HepG2 (cell line): ENCODE results near the gene THSD4.

Source experiments
- FOSL2 ChIP-seq: sonication (generic); formaldehyde crosslinking; IDR thresholded peaks from 2 replicates; pipeline ENCODE4 v1.4.0; 2020; ENCODE audit warnings: missing genetic modification reagents
- POLR2A ChIP-seq, 2 experiments: IDR thresholded peaks; 2 replicates each; pipeline ENCODE4 v1.6.1; 2011; ENCODE audit warnings: low read depth in 2 of 2, low read length in 2 of 2, mild to moderate bottlenecking in 1 of 2, moderate library complexity in 1 of 2; ENCODE audit not compliant: insufficient read depth in 1 of 2
- SRSF9 ChIP-seq: fragments of 200-400 bp; formaldehyde crosslinking; IDR thresholded peaks from 2 replicates; pipeline ENCODE4 v1.6.1; 2018; ENCODE audit warnings: borderline replicate concordance, mild to moderate bottlenecking, low read depth, low read length; ENCODE audit not compliant: insufficient read depth, poor library complexity, severe bottlenecking
- TAF1 ChIP-seq: sonication (generic); formaldehyde crosslinking; IDR thresholded peaks from 2 replicates; pipeline ENCODE4 v1.4.0; 2020; ENCODE audit warnings: missing genetic modification reagents
- THYN1 ChIP-seq: sonication (generic); formaldehyde crosslinking; IDR thresholded peaks from 2 replicates; pipeline ENCODE4 v1.8.1; 2023; ENCODE audit warnings: low read depth, mild to moderate bottlenecking, moderate library complexity, missing genetic modification reagents, borderline replicate concordance
- ZKSCAN8 ChIP-seq: IDR thresholded peaks from 2 replicates; pipeline ENCODE4 v1.6.1; 2016; ENCODE audit warnings: borderline replicate concordance, missing genetic modification reagents, missing compliant biosample characterization
- ZNF460 ChIP-seq: sonication (generic); formaldehyde crosslinking; IDR thresholded peaks from 2 replicates; pipeline ENCODE4 v1.5.1; 2020; ENCODE audit warnings: missing genetic modification reagents, mild to moderate bottlenecking, borderline replicate concordance
- ZNF777 ChIP-seq: sonication (generic); formaldehyde crosslinking; IDR thresholded peaks from 2 replicates; pipeline ENCODE4 v1.4.0; 2020; ENCODE audit warnings: missing genetic modification reagents
- TF ChIP-seq, protein P1 (sequence below): sonication (generic); formaldehyde crosslinking; IDR thresholded peaks from 2 replicates; pipeline ENCODE4 v1.5.0; 2020; ENCODE audit warnings: missing genetic modification reagents
- TF ChIP-seq, protein P2 (sequence below): sonication (generic); formaldehyde crosslinking; IDR thresholded peaks from 2 replicates; pipeline ENCODE4 v1.4.0; 2020; ENCODE audit warnings: missing genetic modification reagents, mild to moderate bottlenecking, borderline replicate concordance
- TF ChIP-seq, protein P3 (sequence below): sonication (generic); formaldehyde crosslinking; IDR thresholded peaks from 2 replicates; pipeline ENCODE4 v1.4.0; 2020; ENCODE audit warnings: low read depth, mild to moderate bottlenecking, missing genetic modification reagents

DNA sequence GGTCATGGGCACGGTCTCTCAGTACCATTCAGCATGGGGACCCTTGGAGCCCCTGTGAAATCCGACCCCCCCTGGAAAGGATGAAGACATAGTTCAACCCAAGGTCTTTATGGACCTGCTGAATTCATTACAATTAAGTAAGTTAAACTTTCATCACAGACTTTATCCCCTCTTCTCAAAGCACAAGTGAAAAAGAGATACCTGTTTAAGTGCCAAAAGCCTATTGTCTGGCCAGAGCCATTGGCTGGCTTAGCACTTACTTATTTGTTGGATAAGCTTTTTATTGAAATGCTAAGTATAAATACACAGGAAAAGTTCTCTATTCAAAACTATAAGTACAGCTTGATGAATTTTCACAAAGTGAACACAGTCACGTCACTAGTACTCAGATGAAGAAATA, 566.7 kb downstream of the THSD4 start:
- TF ChIP-seq, protein P1, sequence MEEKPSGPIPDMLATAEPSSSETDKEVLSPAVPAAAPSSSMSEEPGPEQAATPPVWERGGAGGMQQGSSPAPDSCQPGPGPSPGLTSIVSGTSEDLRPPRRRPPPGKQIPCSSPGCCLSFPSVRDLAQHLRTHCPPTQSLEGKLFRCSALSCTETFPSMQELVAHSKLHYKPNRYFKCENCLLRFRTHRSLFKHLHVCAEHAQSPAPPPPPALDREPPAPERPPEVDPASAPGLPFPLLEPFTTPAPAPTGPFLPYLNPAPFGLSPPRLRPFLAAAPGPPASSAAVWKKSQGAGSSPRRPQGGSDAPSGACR (CRISPR knock-in tag), result no peak
- TF ChIP-seq FOSL2 (no peak), TAF1 (CRISPR knock-in tag) (no peak), THYN1 (CRISPR knock-in tag) (no peak), SRSF9 (no peak), ZNF460 (CRISPR knock-in tag) (no peak), ZKSCAN8 (CRISPR knock-in tag) (no peak), POLR2A (IDR thresholded peaks at IDR 0.05; ENCODE audit: insufficient read depth in 1 of 2, low read depth in 2 of 2, low read length in 2 of 2) (no peak), ZNF777 (no peak)
- TF ChIP-seq, protein P2, sequence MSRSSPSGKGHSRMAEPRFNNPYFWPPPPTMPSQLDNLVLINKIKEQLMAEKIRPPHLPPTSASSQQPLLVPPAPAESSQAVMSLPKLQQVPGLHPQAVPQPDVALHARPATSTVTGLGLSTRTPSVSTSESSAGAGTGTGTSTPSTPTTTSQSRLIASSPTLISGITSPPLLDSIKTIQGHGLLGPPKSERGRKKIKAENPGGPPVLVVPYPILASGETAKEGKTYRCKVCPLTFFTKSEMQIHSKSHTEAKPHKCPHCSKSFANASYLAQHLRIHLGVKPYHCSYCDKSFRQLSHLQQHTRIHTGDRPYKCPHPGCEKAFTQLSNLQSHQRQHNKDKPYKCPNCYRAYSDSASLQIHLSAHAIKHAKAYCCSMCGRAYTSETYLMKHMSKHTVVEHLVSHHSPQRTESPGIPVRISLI (CRISPR knock-in tag), result no peak
- TF ChIP-seq, protein P3, sequence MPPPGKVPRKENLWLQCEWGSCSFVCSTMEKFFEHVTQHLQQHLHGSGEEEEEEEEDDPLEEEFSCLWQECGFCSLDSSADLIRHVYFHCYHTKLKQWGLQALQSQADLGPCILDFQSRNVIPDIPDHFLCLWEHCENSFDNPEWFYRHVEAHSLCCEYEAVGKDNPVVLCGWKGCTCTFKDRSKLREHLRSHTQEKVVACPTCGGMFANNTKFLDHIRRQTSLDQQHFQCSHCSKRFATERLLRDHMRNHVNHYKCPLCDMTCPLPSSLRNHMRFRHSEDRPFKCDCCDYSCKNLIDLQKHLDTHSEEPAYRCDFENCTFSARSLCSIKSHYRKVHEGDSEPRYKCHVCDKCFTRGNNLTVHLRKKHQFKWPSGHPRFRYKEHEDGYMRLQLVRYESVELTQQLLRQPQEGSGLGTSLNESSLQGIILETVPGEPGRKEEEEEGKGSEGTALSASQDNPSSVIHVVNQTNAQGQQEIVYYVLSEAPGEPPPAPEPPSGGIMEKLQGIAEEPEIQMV, result no peak
